ENCODE results near the gene HSPB1.

- TF ChIP-seq POLR2A (IDR thresholded peaks at IDR 0.05) (no peak), CTCF (IDR thresholded peaks at IDR 0.05) (no peak)
Measured at GRCh38 chr7:76337147-76337546, 34.7 kb downstream of the HSPB1 start.
